ENCODE measurements around the gene SLN. TPM values are rescaled to one million over a fixed set of nuclear protein-coding genes. Genes with fewer than 3 reads are reported as not detected.

Gene SLN
- total and polyA plus RNA-seq, 9 donors = 0.60 to 5.1 TPM; not detected in 7

- Histone ChIP-seq H3K27me3 (no peaks in the 10 kb centered on the region), H3K9me3 (no peaks in the 10 kb centered on the region), H3K4me1 (ENCODE audit: insufficient read depth) (no peaks in the 10 kb centered on the region), H3K4me3 (no peak overlapping the region), H3K36me3 (no peaks in the 10 kb centered on the region), H3K27ac (no peak overlapping the region)
- TF ChIP-seq EP300 (IDR thresholded peaks at IDR 0.05) (no peak), POLR2A (IDR thresholded peaks at IDR 0.05) (no peak)
- TF ChIP-seq, protein P1, sequence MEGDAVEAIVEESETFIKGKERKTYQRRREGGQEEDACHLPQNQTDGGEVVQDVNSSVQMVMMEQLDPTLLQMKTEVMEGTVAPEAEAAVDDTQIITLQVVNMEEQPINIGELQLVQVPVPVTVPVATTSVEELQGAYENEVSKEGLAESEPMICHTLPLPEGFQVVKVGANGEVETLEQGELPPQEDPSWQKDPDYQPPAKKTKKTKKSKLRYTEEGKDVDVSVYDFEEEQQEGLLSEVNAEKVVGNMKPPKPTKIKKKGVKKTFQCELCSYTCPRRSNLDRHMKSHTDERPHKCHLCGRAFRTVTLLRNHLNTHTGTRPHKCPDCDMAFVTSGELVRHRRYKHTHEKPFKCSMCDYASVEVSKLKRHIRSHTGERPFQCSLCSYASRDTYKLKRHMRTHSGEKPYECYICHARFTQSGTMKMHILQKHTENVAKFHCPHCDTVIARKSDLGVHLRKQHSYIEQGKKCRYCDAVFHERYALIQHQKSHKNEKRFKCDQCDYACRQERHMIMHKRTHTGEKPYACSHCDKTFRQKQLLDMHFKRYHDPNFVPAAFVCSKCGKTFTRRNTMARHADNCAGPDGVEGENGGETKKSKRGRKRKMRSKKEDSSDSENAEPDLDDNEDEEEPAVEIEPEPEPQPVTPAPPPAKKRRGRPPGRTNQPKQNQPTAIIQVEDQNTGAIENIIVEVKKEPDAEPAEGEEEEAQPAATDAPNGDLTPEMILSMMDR (IDR thresholded peaks at IDR 0.05) = no peak
- intact Hi-C loops (cut with DNase I) = no loop called here
- 43 to 60% (median 44%) methylated on average over 2 of the region's 2 CpGs for WGBS, 3 donors
- DNase-seq = no peak
Observed at GRCh38 chr11:107752949-107753822, 41.3 kb upstream of the SLN start.

- Histone ChIP-seq H3K27me3 (no peaks in the 10 kb centered on the region), H3K27ac (no peak overlapping the region), H3K36me3 (no peaks in the 10 kb centered on the region), H3K9me3 (no peaks in the 10 kb centered on the region), H3K4me1 (ENCODE audit: insufficient read depth) (no peaks in the 10 kb centered on the region), H3K4me3 (no peak overlapping the region)
- TF ChIP-seq, protein P1 (IDR thresholded peaks at IDR 0.05) = no peak
- no peak for TF ChIP-seq POLR2A (IDR thresholded peaks at IDR 0.05)
- no peak for TF ChIP-seq EP300 (IDR thresholded peaks at IDR 0.05)
- no peak for DNase-seq
- intact Hi-C loops (cut with DNase I) = no loop called here
- WGBS, 3 donors = 66 to 75% (median 71%) methylated on average over 5 of the region's 5 CpGs
Observed at GRCh38 chr11:107752508-107752907, 40.7 kb upstream of the SLN start.

- no peak overlapping the region for H3K4me3 ChIP-seq
- TF ChIP-seq, protein P1 (IDR thresholded peaks at IDR 0.05) = no peak
- TF ChIP-seq POLR2A (IDR thresholded peaks at IDR 0.05) (no peak), EP300 (IDR thresholded peaks at IDR 0.05) (no peak)
- H3K27me3 ChIP-seq = no peaks in the 10 kb centered on the region
- no peaks in the 10 kb centered on the region for H3K9me3 ChIP-seq
- DNase-seq = no peak
- H3K27ac ChIP-seq = no peak overlapping the region
- no peaks in the 10 kb centered on the region for H3K4me1 ChIP-seq (ENCODE audit: insufficient read depth)
- WGBS, 3 donors = 86 to 94% (median 88%) methylated on average over 9 of the region's 9 CpGs
- intact Hi-C loops (cut with DNase I) = no loop called here
- no peaks in the 10 kb centered on the region for H3K36me3 ChIP-seq
Observed at GRCh38 chr11:107751082-107751481, 39.2 kb upstream of the SLN start.

GRCh38 chr11:107750313-107750712 is 38.5 kb upstream of the SLN start:
- Histone ChIP-seq H3K4me3 (no peak overlapping the region), H3K27ac (no peak overlapping the region), H3K36me3 (no peaks in the 10 kb centered on the region), H3K4me1 (ENCODE audit: insufficient read depth) (no peaks in the 10 kb centered on the region), H3K9me3 (no peaks in the 10 kb centered on the region), H3K27me3 (no peaks in the 10 kb centered on the region)
- intact Hi-C loops (cut with DNase I) = no loop called here
- TF ChIP-seq, protein P1 (IDR thresholded peaks at IDR 0.05) = no peak
- TF ChIP-seq EP300 (IDR thresholded peaks at IDR 0.05) = no peak
- no peak for TF ChIP-seq POLR2A (IDR thresholded peaks at IDR 0.05)
- WGBS, 3 donors = 83 to 89% (median 87%) methylated on average over 15 of the region's 15 CpGs
- DNase-seq = no peak

Measured in ovary (tissue), 9 donors.